GM12892 (cell line): ENCODE data around the gene GRIN1.
A peak's percentile ranks its signal among the peaks of the same experiment; 100 is the strongest.
"Not testable (repeated sequence)": the region's sequence is repeated elsewhere in the genome, so short reads cannot be mapped to it uniquely, and the experiment has no call there.

Source experiments
- DNase-seq: peaks from one replicate; pipeline ENCODE4 v3.0.0; 2011; ENCODE audit not compliant: insufficient read length
- FAIRE-seq: peaks from 2 replicates; lab custom pipeline; 2011; peaks lifted over from hg19 to GRCh38; lab: Jason Lieb, UNC
- POLR2A ChIP-seq: IDR thresholded peaks from 2 replicates; pipeline ENCODE4 v1.6.1; 2011; ENCODE audit warnings: low read depth, low read length, control low read depth
- POLR2AphosphoS5 ChIP-seq: IDR thresholded peaks from 2 replicates; pipeline ENCODE4 v1.6.1; 2011; ENCODE audit warnings: low read depth, low read length, control low read depth
- TAF1 ChIP-seq: IDR thresholded peaks from 2 replicates; pipeline ENCODE4 v1.6.1; 2011; ENCODE audit warnings: low read depth, mild to moderate bottlenecking, control low read depth, low read length, borderline replicate concordance

Gene GRIN1

DNA sequence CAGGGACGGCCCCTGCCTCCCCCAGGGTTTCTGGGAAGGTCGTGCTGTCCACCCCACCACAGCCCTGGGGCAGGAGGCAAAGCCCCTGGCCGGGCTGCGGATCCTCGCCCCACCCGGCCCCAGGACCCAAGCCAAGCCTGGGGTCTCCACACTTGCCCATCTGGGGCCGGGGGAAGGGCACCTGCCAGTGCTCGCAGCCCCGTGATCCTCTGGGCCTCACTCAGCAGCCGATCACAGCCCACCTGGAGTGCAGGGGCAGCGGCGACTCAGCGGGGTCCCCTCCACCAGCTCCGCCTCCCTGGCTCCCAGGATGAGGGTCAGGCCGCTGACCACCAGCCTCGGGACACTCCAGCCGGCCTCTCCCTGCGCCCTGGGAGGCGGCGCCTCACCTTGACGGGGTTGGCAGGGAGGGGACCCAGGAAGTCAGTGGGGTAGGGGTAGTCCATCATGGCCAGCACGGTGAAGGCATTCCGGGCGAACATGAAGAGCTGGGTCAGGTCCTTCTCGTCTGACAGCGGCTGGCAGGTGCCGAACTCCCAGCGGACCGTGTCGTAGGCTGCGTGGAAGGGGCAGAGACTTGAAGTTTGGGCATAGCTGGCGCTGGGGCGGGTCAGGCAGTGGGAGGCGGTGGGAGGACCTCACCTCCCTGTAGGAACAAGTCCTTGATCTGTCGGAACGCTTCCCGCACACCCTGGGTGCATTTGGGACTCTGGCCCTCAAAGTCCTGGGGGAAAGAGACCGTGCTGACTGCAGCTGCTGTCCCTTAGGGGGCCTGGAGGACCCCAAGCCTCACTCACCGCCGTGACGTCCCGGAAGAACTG lies 26.2 kb upstream of the GRIN1 start:
- FAIRE-seq (no peak), DNase-seq (no peak)
- no peak for TF ChIP-seq POLR2A
- no peak for TF ChIP-seq POLR2AphosphoS5
- TF ChIP-seq TAF1: no peak

GRCh38 chr9:137113385-137114159 lies 25.4 kb upstream of the GRIN1 start:
- FAIRE-seq (peak; percentile 36), DNase-seq (peak; percentile 77)
- TF ChIP-seq TAF1 (no peak), POLR2A (no peak), POLR2AphosphoS5 (no peak)

DNA sequence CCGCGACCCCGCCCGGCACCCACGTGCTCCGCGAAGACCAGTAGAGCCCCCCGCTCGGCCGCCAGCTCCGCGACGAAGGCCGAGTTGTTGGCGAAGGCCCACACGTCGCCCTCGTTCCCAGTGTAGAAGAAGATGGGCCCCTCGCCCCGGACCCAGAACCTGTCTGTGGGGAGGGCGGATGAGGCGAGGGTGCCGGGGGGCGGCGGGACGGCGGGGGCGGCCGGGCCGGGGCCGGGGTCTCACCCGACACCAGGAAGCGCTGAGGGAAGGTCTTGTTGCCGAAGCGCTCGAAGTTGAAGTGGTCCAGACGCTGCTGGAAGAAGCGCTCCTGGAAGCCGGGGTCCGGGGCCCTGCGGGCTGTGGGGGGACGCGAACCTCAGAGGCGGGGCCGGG lies 24.7 kb upstream of the GRIN1 start:
- FAIRE-seq: no peak
- peak; percentile 67 for DNase-seq
- TF ChIP-seq POLR2AphosphoS5: no peak
- no peak for TF ChIP-seq TAF1
- TF ChIP-seq POLR2A: no peak

DNA sequence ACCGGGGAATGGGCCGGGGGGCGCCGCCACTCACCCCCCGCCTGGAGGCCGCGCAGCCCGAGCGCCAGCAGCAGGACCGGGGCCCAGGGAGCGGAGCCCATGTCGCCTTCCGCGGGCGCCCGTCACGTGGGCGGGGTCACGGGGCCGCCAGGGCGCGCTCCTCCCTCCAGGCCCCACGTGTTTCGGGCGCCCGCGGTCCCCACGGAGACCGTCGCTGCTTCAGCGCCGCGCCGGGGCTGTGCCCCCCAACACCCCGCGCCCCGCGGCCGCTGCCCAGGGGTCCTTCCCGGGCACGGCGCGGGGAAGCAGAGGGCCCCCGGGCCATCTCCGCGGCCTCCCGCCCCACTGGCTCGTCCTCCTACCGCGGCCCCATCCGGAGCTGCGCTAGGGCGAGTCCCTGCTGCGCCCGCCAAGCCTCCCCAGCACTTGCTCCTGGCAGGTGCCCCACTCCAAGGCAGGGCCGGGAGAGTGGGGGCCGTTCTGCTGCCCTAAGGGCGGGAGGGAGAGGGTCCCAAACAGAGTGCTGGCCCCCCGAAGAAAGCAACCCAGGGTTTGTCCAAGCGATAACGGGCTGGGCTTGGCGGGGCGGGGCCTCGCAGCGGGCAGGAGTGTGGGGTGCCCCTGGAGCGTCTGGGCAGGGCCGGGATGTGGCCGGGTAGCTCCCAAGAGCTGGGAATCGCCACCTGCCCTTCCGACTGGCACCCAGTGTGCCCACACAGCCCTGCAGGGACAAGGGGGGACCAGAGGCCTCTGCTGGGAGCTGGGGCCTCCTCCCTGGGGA lies 24.2 kb upstream of the GRIN1 start, which contains the start of gene DPP7:
Gene DPP7, minus strand, starts transcription at position 121 of the 781 bp plus-strand sequence. Its CDS starts 20 bp downstream, at position 101.
- peak; percentile 83 for FAIRE-seq
- DNase-seq: peak; percentile 98

DNA sequence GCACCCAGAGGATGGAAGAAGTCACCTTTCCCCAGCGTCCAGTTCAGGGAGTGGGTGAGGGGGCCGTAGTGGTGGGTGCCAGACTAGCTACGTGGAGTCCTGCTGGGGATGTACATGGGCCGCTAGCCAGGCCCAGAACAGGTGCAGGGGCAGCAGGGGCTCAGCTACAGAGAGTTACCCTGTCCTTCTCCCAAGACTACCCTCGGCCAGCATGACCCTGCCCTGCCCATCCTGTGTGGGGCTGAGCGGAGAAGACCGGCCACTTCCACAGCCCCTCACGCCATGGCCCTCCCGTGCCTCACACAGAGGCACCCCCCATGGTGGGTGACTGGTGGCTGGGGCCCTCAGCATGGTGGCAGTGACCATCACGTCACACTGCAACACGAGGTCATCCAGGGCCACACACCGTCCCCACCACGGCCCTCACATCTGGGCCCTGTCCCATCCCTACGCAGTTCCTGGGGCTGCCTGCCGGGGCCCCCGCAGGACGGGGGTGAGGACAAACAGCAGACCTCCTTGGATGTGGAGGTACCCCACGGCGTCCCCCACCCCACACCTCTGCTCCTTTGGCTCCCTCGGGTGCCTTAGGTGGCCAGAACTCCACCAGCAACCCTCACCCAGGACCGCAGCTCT lies 23.4 kb upstream of the GRIN1 start:
- DNase-seq (no peak), FAIRE-seq (no peak)
- no peak for TF ChIP-seq POLR2A
- no peak for TF ChIP-seq POLR2AphosphoS5
- TF ChIP-seq TAF1: no peak

More for the DNA sequence above, 24.2 kb upstream of the GRIN1 start, which contains the start of gene DPP7:
- TF ChIP-seq POLR2AphosphoS5 (0 out of 2 replicates have a peak, but pooled peaks have one; percentile 36), POLR2A (peak; percentile 61; the same call in 1 of the 2 replicates), TAF1 (no peak)

DNA sequence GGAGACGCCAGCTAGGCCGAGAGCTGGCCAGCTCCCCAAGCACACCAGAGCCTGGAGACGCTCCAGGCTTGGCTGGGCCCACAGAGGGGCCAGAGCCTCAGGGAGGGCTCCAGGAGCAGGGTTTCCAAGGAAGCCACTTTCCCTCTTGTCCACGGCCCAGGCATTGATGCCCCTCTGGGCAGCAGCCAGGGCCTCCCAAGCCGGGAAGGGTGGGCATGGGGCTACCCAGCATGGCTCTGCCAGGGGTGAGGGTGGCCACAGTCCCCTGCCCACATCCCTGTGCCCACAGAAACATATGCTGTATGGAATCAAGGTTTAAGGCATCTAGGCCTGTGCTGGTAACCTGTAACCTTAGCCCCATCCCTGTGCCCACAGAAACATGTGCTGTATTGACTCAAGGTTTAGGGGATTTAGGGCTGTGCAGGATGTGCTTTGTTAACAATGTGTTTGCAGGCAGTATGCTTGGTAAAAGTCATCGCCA lies 22.9 kb upstream of the GRIN1 start:
- FAIRE-seq: no peak
- DNase-seq: no peak
- no peak for TF ChIP-seq POLR2AphosphoS5
- no peak for TF ChIP-seq POLR2A
- no peak for TF ChIP-seq TAF1

GRCh38 chr9:137116728-137117127 lies 22.2 kb upstream of the GRIN1 start:
- TF ChIP-seq TAF1 (no peak), POLR2A (no peak), POLR2AphosphoS5 (no peak)
- DNase-seq: no peak
- FAIRE-seq: no peak

- TF ChIP-seq TAF1 (no peak), POLR2AphosphoS5 (no peak), POLR2A (no peak)
- no peak for FAIRE-seq
Measured at GRCh38 chr9:137117269-137117731, 21.7 kb upstream of the GRIN1 start.

DNA sequence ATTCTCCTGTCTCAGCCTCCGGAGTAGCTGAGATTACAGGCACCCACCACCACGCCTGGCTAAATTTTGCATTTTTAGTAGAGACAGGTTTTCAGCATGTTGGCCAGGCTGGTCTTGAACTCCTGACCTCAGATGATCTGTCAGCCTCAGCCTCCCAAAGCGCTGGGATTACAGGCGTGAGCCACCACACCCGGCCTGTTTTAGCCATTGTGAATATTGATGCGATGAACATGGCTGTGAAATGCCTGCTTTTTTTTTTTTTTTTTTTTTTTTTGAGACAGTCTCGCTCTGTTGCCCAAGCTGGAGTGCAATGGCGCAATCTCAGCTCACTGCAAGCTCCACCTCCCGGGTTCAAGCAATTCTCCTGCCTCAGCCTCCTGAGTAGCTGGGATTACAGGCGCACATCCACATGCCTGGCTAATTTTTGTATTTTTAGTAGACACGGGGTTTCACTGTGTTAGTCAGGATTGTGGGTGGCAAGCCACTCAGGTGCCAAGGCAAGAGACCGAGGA lies 20.8 kb upstream of the GRIN1 start:
- not testable (repeated sequence) for FAIRE-seq, DNase-seq

More at GRCh38 chr9:137117269-137117731, 21.7 kb upstream of the GRIN1 start:
- no peak for DNase-seq

DNA sequence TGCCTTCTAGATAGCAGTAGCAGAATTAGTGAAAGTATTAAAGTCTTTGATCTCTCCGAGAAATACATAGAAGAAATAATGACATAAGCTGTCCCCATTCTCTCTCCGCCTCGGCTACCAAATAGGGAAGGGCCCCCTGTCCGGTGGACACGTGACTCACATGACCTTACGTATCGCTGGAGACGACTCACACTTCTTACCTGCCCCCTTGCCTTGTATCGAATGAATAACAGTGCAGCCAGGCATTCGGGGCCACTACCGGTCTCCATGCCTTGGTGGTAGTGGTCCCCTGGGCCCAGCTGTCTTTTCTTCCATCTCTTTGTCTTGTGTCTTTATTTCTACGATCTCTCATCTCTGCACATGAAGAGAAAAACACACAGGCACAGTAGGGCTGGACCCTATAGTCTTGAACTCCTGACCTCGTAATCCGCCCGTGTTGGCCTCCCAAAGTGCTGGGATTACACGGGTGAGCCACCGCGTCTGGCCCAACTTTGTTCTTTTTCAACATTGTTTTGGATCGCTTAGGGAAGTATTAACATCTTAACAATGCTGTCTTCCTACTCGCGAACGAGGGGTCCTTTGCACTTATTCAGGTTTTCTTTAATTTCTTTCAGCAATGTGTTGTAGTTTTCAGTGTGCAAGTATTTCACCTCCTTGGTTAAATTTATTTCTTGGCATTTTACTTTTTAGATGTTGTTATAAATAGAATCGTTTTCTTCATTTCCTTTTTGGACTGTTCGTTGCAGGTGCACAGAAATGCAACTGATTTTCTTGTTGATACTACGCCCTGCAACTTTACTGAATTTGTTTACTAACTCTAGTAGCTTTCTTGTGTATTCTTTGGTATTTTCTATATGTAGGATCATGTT lies 16.8 kb upstream of the GRIN1 start:
- DNase-seq, FAIRE-seq: not testable (repeated sequence)

GRCh38 chr9:137122796-137123467 lies 16.0 kb upstream of the GRIN1 start:
- DNase-seq, FAIRE-seq: not testable (repeated sequence)
